GM23248 (cell line): ENCODE measurements around the gene WWOX. TPM values are rescaled to one million over a fixed set of nuclear protein-coding genes. Genes with fewer than 3 reads are reported as not detected.

ENCODE experiments used
- DNase-seq: peaks from one replicate; pipeline ENCODE4 v3.0.0-alpha.2; 2015
- H2AFZ ChIP-seq: fragments of 200-600 bp; sonication (generic); 2 replicates; pipeline ENCODE4 v1.6.1; 2016; ENCODE audit warnings: antibody characterized with exemption
- H3F3A ChIP-seq: fragments of 200-600 bp; sonication (generic); 2 replicates; pipeline ENCODE4 v1.6.1; 2016; ENCODE audit warnings: mild to moderate bottlenecking, antibody characterized with exemption, mixed run types; ENCODE audit not compliant: insufficient read depth
- H3K27ac ChIP-seq: fragments of 200-600 bp; sonication (generic); 2 replicates; pipeline ENCODE4 v1.5.1; 2016; ENCODE audit warnings: mild to moderate bottlenecking
- H3K27me3 ChIP-seq: fragments of 200-600 bp; sonication (generic); replicated peaks from 2 replicates; pipeline ENCODE4 v1.6.1; 2016; ENCODE audit warnings: mild to moderate bottlenecking; ENCODE audit not compliant: insufficient read depth
- H3K36me3 ChIP-seq: fragments of 200-600 bp; sonication (generic); 2 replicates; pipeline ENCODE4 v1.6.1; 2016; ENCODE audit warnings: low read depth, mild to moderate bottlenecking
- H3K4me1 ChIP-seq: fragments of 200-600 bp; sonication (generic); 2 replicates; pipeline ENCODE4 v1.6.1; 2016; ENCODE audit warnings: mild to moderate bottlenecking; ENCODE audit not compliant: insufficient read depth
- H3K4me2 ChIP-seq: fragments of 200-600 bp; sonication (generic); one replicate; pipeline ENCODE4 v1.6.1; 2016; ENCODE audit warnings: mild to moderate bottlenecking; ENCODE audit not compliant: unreplicated experiment
- H3K4me3 ChIP-seq: fragments of 200-600 bp; sonication (generic); 2 replicates; pipeline ENCODE4 v1.5.1; 2016; ENCODE audit warnings: mild to moderate bottlenecking
- H3K79me2 ChIP-seq: fragments of 200-600 bp; sonication (generic); 2 replicates; pipeline ENCODE4 v1.6.1; 2016; ENCODE audit warnings: mild to moderate bottlenecking; ENCODE audit not compliant: insufficient read depth
- H3K9ac ChIP-seq: fragments of 200-600 bp; sonication (generic); 2 replicates; pipeline ENCODE4 v1.6.1; 2016; ENCODE audit warnings: mild to moderate bottlenecking
- H3K9me2 ChIP-seq: fragments of 200-600 bp; sonication (generic); 2 replicates; pipeline ENCODE4 v1.6.1; 2016; ENCODE audit warnings: mixed run types, mild to moderate bottlenecking, moderate library complexity; ENCODE audit not compliant: insufficient read depth
- H3K9me3 ChIP-seq: fragments of 200-600 bp; sonication (generic); one replicate; pipeline ENCODE4 v1.6.1; 2017; ENCODE audit warnings: low read depth
- H4K20me1 ChIP-seq: fragments of 200-600 bp; sonication (generic); 2 replicates; pipeline ENCODE4 v1.6.0; 2016; ENCODE audit not compliant: insufficient read depth
- EZH2 ChIP-seq: fragments of 200-600 bp; sonication (generic); IDR thresholded peaks from 2 replicates; pipeline ENCODE4 v1.6.1; 2018; ENCODE audit warnings: antibody characterized with exemption, mild to moderate bottlenecking; ENCODE audit not compliant: insufficient read depth, poor library complexity, severe bottlenecking
- EZH2phosphoT487 ChIP-seq: fragments of 200-600 bp; sonication (generic); IDR thresholded peaks from 2 replicates; pipeline ENCODE4 v1.6.1; 2018; ENCODE audit warnings: antibody characterized with exemption, moderate library complexity, mild to moderate bottlenecking, low read depth; ENCODE audit not compliant: insufficient read depth
- WGBS, 2 experiments: methylation state at CpG; one replicate each; pipeline ENCODE4 v1.1.6; 2015 to 2017; ENCODE audit warnings: low lambda C conversion rate in 2 of 2, low coverage in 1 of 2; ENCODE audit errors: missing lambda C conversion rate in 2 of 2; 5-methylcytosine and 5-hydroxymethylcytosine counted together
- in situ Hi-C: fragments of 300-500 bp; cut with MboI; formaldehyde crosslinking; loops from 2 replicates; pipeline ENCODE4 v1.15.0; 2020
- polyA plus RNA-seq: library from polyadenylated mRNA; unstranded; fragments of >200 nt; fragmentation: Nextera tagmentation; extraction: Ambion mirVana; gene quantifications from 2 replicates; pipeline ENCODE4 v1.2.1, GENCODE V29; 2016
- total RNA-seq: library from RNA; depleted of rRNA; stranded (reverse); fragments of >200 nt; shearing (Covaris generic); gene quantifications from 2 replicates; pipeline ENCODE4 v1.2.3, GENCODE V29; 2014

The WWOX gene
- total and polyA plus RNA-seq, 2 experiments from 2014 or later = 4.5 to 6.6 TPM

DNA sequence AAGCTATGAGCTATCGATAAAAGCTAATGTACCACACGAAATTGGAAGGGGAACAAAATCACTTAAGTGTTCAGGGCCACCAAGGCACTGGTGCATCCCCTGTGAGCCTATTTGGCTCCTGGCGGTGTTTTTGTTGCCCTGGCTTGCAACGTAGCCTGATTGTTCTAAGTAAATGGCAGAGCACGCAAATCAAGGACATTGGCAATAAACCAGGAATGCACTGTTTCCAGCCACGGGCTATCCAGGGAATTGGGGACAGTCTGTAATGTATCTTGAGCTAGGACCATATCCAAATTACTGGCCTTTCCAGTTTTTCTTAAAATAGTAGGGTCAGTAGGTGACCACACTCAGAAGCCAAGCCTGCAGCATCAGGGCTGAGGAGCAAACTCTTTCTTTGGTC, 767.1 kb downstream of the WWOX start:
- no peaks in the 10 kb centered on the region for H3K9me3 ChIP-seq
- H3K36me3 ChIP-seq = no peaks in the 10 kb centered on the region
- H3K27me3 ChIP-seq = no peaks in the 10 kb centered on the region
- H3K27ac ChIP-seq = no peak overlapping the region
- H3K79me2 ChIP-seq = no peaks in the 10 kb centered on the region
- no peak overlapping the region for H3K4me3 ChIP-seq
- in situ Hi-C loops = no loop called here
- H3K4me2 ChIP-seq = no peak overlapping the region
- no peak overlapping the region for H3K9ac ChIP-seq
- H3F3A ChIP-seq = no peaks in the 10 kb centered on the region
- no peak for DNase-seq
- no peaks in the 10 kb centered on the region for H4K20me1 ChIP-seq
- 14 to 16% methylated on average over 6 of the region's 6 CpGs for WGBS, 2 experiments
- no peak overlapping the region for H2AFZ ChIP-seq
- TF ChIP-seq EZH2 (no peak), EZH2phosphoT487 (no peak)
- H3K9me2 ChIP-seq = no peaks in the 10 kb centered on the region
- H3K4me1 ChIP-seq = no peaks in the 10 kb centered on the region

DNA sequence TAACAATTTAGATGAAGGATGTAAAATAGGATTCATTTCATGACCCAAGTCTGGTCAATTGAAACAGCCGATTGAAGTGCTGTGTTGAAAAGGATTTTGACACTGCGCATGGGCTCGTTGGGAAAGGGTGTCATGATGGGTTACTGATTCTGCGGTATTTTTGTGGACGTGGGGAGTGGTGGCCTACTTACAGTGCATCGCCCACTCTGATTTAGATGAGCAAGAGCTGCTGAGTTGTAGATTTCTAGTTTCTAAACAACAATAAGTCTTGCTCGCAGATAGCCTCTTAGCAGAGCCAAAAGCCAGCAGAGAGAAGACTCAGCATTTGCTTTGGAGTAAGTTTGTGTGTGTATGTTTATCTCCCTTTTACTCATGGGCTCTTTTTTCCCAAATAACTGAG, 770.0 kb downstream of the WWOX start:
- WGBS, 2 experiments = 64 to 70% methylated on average over 7 of the region's 7 CpGs
- TF ChIP-seq EZH2phosphoT487 (no peak), EZH2 (no peak)
- Histone ChIP-seq H2AFZ (no peak overlapping the region), H3K27ac (no peak overlapping the region), H3K4me1 (no peaks in the 10 kb centered on the region), H3K9me3 (no peaks in the 10 kb centered on the region), H3K9me2 (no peaks in the 10 kb centered on the region), H3K36me3 (no peaks in the 10 kb centered on the region), H4K20me1 (no peaks in the 10 kb centered on the region), H3F3A (no peaks in the 10 kb centered on the region), H3K4me2 (no peak overlapping the region), H3K79me2 (no peaks in the 10 kb centered on the region), H3K9ac (no peak overlapping the region), H3K27me3 (no peaks in the 10 kb centered on the region), H3K4me3 (no peak overlapping the region)
- in situ Hi-C loops = no loop called here
- DNase-seq = no peak

DNA sequence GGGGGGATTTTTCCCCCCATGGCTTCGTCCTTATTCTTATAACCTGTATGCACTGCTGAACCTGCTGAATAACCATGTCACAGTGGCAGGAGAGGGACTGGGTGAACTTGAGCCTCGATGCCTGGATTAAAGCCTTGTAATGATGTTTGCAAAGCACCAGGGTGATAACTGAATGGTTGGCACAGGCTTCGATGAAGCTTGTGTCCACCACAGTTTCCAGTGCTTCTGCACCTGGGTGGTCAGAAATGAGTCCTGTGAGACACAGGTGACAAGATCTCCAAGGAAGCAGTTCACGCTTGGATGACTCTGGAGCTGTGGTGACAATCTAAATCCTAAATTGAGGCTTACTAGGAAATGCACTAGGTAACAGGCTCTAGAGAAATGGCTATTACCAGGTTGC, 771.8 kb downstream of the WWOX start:
- no peak for DNase-seq
- no peak for TF ChIP-seq EZH2phosphoT487
- no peak for TF ChIP-seq EZH2
- H3K79me2 ChIP-seq = no peaks in the 10 kb centered on the region
- H3K4me2 ChIP-seq = no peak overlapping the region
- no peaks in the 10 kb centered on the region for H3K9me3 ChIP-seq
- H3K9ac ChIP-seq = no peak overlapping the region
- no peaks in the 10 kb centered on the region for H4K20me1 ChIP-seq
- WGBS, 2 experiments = 40 to 47% methylated on average over 4 of the region's 4 CpGs
- H3K27me3 ChIP-seq = no peaks in the 10 kb centered on the region
- in situ Hi-C loops = no loop called here
- H3K27ac ChIP-seq = no peak overlapping the region
- H3F3A ChIP-seq = no peaks in the 10 kb centered on the region
- no peaks in the 10 kb centered on the region for H3K9me2 ChIP-seq
- H3K4me1 ChIP-seq = no peaks in the 10 kb centered on the region
- H2AFZ ChIP-seq = no peak overlapping the region
- no peak overlapping the region for H3K4me3 ChIP-seq
- no peaks in the 10 kb centered on the region for H3K36me3 ChIP-seq

DNA sequence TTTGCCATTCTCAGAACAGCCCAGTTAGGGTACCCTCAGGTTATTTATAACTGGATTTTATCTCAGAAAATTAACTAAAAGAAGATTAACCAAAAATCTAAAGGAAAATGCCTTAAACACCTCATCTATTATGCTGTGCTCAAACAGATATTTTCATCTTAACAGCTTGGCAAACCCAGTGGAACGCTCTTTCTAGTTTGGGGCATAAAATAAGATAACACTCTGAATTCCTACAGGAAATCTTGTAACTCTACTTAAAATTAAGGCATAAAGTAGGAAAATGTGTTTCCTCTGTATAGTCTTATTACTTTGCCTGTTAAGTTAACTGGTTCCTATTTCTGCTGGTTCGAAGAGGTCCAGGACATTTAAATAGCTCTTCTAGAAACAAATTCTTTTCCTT, 777.2 kb downstream of the WWOX start:
- Histone ChIP-seq H3K9me3 (no peaks in the 10 kb centered on the region), H3K4me1 (no peaks in the 10 kb centered on the region), H3K27ac (no peak overlapping the region), H3K9me2 (no peaks in the 10 kb centered on the region), H3K79me2 (no peaks in the 10 kb centered on the region), H4K20me1 (no peaks in the 10 kb centered on the region), H3F3A (no peaks in the 10 kb centered on the region), H3K36me3 (no peaks in the 10 kb centered on the region), H2AFZ (no peak overlapping the region), H3K27me3 (no peaks in the 10 kb centered on the region), H3K9ac (no peak overlapping the region), H3K4me3 (no peak overlapping the region), H3K4me2 (no peak overlapping the region)
- no peak for DNase-seq
- TF ChIP-seq EZH2phosphoT487 (no peak), EZH2 (no peak)
- in situ Hi-C loops = no loop called here
- WGBS, 2 experiments = 36 to 54% methylated on average over 2 of the region's 2 CpGs

DNA sequence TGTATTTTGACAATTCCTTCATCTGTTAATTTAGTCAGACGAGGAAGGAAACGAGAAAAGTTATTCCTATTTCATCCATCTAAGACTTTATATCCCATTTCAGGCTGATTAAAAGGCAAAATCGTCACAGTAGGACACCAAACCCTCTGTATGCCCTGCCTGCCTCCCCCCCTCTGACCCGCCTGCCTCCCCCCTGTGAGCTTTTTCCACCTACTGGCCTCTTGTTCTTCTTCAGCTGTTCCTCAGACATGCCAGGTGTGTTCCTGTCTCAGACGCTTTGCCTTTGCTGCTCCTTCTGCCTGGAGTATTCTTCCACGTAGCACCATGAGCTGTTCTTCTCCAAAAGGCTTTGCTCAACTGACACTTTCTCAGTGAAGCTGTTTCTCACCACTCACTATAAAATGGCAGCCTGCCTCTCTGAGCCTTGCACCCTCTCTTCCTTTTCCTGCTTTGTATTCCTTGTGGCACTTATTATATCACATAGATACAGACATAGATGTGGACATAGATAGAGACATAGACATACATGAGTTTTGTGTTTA, 777.7 kb downstream of the WWOX start:
- no peak overlapping the region for H2AFZ ChIP-seq
- no peaks in the 10 kb centered on the region for H3K27me3 ChIP-seq
- 36 to 38% methylated on average over 5 to 6 of the region's 6 CpGs for WGBS, 2 experiments
- no peak for DNase-seq
- H3K4me1 ChIP-seq = no peaks in the 10 kb centered on the region
- no peaks in the 10 kb centered on the region for H3K9me2 ChIP-seq
- H3K9ac ChIP-seq = no peak overlapping the region
- no peaks in the 10 kb centered on the region for H3K36me3 ChIP-seq
- H3K4me3 ChIP-seq = no peak overlapping the region
- H3K4me2 ChIP-seq = no peak overlapping the region
- TF ChIP-seq EZH2 = no peak
- no peak for TF ChIP-seq EZH2phosphoT487
- in situ Hi-C loops = no loop called here
- H3K79me2 ChIP-seq = no peaks in the 10 kb centered on the region
- no peaks in the 10 kb centered on the region for H3F3A ChIP-seq
- no peaks in the 10 kb centered on the region for H4K20me1 ChIP-seq
- H3K27ac ChIP-seq = no peak overlapping the region
- H3K9me3 ChIP-seq = no peaks in the 10 kb centered on the region
